Stimulated activated CD8-positive, alpha-beta memory T cell treated with anti-CD3 and anti-CD28 coated beads, Interleukin-7, amount 100 ng/mL, for 4 hours (primary cell): Measurements from ENCODE around the gene ORAI3.

Experiments used
- DNase-seq, 2 donors: peaks; one replicate each; pipeline ENCODE4 v3.0.0-alpha.2; 2020; ENCODE audit warnings: low read depth in 2 of 2

The ORAI3 gene

GRCh38 chr16:30948667-30949649 lies at the start of gene ORAI3:
Gene ORAI3, plus strand, starts transcription at chr16:30949068. Its CDS starts 222 bp downstream, at chr16:30949290.
- DNase-seq: no peak

DNA sequence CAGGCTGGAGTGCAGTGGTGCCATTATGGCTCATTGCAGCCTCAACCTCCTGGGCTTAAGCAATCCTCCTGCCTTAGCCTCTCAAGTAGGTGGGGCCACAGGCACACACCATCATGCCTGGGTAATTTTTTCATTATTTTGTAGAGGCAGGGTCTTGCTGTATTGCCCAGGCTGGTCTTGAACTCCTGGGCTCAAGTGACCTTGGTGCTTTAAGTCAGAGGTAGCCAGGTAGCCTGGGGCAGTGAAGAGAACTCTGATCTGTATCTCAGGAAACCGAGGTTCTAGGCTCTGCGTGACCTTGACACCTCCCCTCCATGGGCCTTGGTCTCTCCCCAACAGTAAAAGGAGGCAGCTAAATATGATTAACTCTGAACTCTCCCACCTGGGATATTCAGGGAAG lies 49.1 kb upstream of the ORAI3 start:
- DNase-seq: no peak

DNA sequence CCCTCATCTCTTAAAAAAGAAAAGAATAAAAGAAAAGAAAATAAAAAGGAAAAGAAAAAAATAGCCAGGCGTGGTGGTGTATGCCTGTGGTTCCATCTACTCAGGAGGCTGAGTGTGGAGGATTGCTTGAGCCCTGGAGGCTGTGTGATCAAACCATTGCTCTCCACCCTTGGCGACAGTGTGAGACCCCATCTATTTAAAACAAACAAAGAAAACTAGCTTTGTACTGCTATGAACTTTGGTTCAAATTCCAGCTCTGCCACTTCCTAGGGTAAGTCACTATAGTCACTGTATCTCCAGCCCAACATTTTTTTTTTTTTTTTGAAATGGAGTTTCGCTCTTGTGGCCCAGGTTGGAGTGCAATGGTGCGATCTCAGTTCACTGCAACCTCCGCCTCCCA lies 48.3 kb upstream of the ORAI3 start:
- no peak for DNase-seq

GRCh38 chr16:30901201-30902028 lies 47.5 kb upstream of the ORAI3 start:
- DNase-seq: no peak

DNA sequence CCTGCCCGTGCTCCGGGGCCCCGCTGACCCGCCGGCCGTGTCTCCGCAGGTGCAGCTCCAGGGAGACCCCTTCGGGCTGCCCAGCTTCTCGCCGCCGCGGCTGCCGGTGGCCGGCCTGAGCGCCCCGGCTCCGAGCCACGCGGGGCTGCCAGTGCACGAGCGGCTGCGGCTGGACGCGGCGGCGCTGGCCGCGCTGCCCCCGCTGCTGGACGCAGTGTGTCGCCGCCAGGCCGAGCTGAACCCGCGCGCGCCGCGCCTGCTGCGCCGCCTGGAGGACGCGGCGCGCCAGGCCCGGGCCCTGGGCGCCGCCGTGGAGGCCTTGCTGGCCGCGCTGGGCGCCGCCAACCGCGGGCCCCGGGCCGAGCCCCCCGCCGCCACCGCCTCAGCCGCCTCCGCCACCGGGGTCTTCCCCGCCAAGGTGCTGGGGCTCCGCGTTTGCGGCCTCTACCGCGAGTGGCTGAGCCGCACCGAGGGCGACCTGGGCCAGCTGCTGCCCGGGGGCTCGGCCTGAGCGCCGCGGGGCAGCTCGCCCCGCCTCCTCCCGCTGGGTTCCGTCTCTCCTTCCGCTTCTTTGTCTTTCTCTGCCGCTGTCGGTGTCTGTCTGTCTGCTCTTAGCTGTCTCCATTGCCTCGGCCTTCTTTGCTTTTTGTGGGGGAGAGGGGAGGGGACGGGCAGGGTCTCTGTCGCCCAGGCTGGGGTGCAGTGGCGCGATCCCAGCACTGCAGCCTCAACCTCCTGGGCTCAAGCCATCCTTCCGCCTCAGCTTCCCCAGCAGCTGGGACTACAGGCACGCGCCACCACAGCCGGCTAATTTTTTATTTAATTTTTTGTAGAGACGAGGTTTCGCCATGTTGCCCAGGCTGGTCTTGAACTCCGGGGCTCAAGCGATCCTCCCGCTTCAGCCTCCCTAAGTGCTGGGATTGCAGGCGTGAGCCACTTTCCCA lies 46.6 kb upstream of the ORAI3 start:
- peak in 1 of 2 donors; percentile 41 for DNase-seq

DNA sequence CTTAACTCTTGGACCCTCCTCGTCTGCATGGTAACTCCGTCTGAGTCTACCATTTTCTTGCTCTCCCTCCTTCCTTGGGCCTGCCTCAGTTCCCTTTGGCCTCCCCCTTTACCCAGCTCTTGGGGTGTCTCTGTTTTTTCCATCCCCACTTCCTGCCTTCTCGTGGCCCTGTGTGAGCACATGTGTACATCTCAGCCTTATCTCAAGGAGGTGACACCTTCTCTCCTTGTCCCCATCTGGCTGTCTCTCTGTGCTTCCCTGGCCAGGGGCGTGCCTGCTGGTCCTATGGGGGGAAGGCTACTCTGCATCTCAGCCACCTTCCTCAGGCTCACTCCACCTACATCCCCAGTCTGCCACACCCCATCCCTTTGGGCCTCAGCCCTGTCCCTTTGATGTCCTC lies 45.9 kb upstream of the ORAI3 start:
- no peak for DNase-seq

- DNase-seq: no peak
Observed at GRCh38 chr16:30903596-30903995, 45.3 kb upstream of the ORAI3 start.

- DNase-seq: no peak
Observed at GRCh38 chr16:30904114-30904780, 44.6 kb upstream of the ORAI3 start.

GRCh38 chr16:30907064-30907463 lies 41.8 kb upstream of the ORAI3 start:
- no peak for DNase-seq

GRCh38 chr16:30910427-30911029 lies 38.3 kb upstream of the ORAI3 start:
- DNase-seq: no peak

DNA sequence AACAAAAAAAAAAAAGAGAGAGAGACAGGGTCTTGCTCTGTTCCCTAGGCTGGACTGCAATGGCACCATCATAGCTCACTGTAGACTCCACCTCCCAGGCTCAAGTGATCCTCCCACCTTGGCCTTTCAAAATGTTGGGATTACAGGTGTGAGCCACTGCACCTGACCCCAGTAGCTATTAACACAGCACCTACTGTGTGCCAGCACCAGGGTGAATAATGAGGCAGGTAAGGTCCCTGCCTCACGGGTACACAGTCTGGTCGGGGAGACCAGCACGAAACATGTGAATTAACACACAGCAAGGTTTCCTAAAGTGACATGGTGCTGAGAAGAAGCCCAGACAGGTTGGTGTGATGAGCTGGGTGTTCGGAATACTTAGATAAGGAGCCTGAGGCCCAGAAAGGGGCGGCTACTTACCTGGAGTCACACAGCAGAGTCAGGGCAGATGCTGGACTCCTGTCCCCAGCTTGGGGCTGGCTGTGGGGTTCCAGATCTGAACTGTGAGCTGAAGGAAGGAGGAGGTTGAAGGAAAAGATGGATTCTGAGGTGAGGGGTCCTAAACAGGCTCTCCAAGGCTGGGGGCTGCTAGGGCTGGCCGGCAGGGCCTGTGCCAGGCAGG lies 36.0 kb upstream of the ORAI3 start:
- no peak for DNase-seq

GRCh38 chr16:30914830-30915229 lies 34.0 kb upstream of the ORAI3 start:
- DNase-seq: no peak

DNA sequence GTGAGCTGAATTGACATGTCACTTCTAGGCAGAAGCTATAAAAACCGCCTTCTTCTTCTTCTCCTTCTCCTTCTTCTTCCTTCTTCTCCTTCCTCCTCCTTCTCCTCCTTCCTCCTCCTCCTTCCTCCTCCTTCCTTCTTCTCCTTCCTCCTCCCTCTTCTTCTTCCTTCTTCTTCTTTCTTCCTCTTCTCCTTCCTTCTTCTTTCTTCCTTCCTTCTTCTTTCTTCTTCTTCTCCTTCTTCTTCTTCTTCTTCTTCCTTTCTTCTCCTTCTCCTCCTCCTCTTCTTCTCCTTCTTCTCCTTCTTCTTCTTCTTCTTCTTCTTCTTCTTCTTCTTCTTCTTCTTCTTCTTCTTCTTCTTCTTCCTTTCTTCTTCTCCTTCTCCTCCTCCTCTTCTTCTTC lies 30.3 kb upstream of the ORAI3 start:
- no peak for DNase-seq

GRCh38 chr16:30920891-30921290 lies 28.0 kb upstream of the ORAI3 start:
- no peak for DNase-seq

GRCh38 chr16:30921459-30921747 lies 27.5 kb upstream of the ORAI3 start:
- no peak for DNase-seq

GRCh38 chr16:30921748-30922419 lies 27.0 kb upstream of the ORAI3 start:
- DNase-seq: peak; percentile 79 to 82

DNA sequence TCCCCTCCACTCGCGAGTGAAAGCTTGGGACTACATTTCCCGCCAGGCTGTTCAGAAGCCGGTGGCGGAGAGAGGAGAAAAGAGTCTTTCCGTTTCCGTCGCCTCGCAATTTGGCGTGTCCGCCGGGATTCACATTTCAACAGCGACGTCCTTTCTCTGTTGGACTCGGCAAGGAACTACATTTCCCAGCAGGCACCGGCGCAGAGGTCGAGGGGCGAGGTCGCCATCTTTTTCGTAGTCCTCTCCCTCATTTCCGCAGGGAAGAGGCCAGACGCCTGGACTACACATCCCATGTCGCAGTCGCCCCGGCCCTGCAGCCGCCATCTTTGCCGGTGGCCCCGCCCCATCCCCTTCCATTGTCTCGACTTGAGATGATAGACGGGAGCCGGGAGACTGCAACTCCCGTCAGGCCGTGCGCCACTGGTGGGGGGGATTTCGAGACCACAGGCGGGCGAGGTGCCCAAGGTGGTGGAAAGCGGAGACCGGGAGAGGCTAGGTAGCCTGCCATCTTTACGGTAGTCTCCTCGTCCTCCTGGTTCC lies 26.4 kb upstream of the ORAI3 start:
- DNase-seq: peak; percentile 100

GRCh38 chr16:30922960-30923535 lies 25.8 kb upstream of the ORAI3 start:
- DNase-seq: peak; percentile 94 to 95

GRCh38 chr16:30923554-30924075 lies 25.3 kb upstream of the ORAI3 start, which contains the start of gene FBXL19:
Gene FBXL19, plus strand, starts transcription at chr16:30923572. Its CDS starts 2,183 bp downstream, at chr16:30925755.
- no peak for DNase-seq
